Skeletal muscle satellite cell (primary cell): ENCODE measurements around the gene RB1. TPM values are rescaled to one million over a fixed set of nuclear protein-coding genes. Genes with fewer than 3 reads are reported as not detected.

Experiments used
- H3K27me3 ChIP-seq: 2 replicates; pipeline ENCODE4 v1.7.0; 2013; ENCODE audit warnings: low read length; ENCODE audit not compliant: control insufficient read depth, insufficient read depth
- H3K36me3 ChIP-seq: 2 replicates; pipeline ENCODE4 v1.7.0; 2013; ENCODE audit warnings: mild to moderate bottlenecking, control low read depth, low read length; ENCODE audit not compliant: insufficient read depth
- H3K4me1 ChIP-seq: 2 replicates; pipeline ENCODE4 v1.7.0; 2013; ENCODE audit warnings: low read length; ENCODE audit not compliant: control insufficient read depth, insufficient read depth
- H3K4me2 ChIP-seq: 2 replicates; pipeline ENCODE4 v1.7.0; 2013; ENCODE audit warnings: mild to moderate bottlenecking, low read length
- H3K4me3 ChIP-seq: 2 replicates; pipeline ENCODE4 v1.7.0; 2013; ENCODE audit warnings: low read length
- H3K9ac ChIP-seq: 2 replicates; pipeline ENCODE4 v1.7.0; 2013; ENCODE audit warnings: mild to moderate bottlenecking, low read depth, low read length, moderate library complexity
- H3K9me3 ChIP-seq: replicated peaks from 2 replicates; pipeline ENCODE4 v1.7.0; 2013; ENCODE audit warnings: mild to moderate bottlenecking, control low read depth, low read length
- small RNA-seq: library from RNA; depleted of rRNA; stranded (forward); fragments of <200 nt; gene quantifications from one replicate; pipeline ENCODE3, GENCODE V24; 2012

RB1 gene

GRCh38 chr13:48528720-48529119 lies 225.2 kb downstream of the RB1 start:
- Histone ChIP-seq H3K4me2 (no peak overlapping the region), H3K9me3 (no peaks in the 10 kb centered on the region), H3K27me3 (no peaks in the 10 kb centered on the region), H3K9ac (no peak overlapping the region), H3K4me1 (peaks cover 12% of the 10 kb centered on the region), H3K36me3 (no peaks in the 10 kb centered on the region), H3K4me3 (no peak overlapping the region)

GRCh38 chr13:48530833-48531232 lies 227.3 kb downstream of the RB1 start:
- Histone ChIP-seq H3K4me2 (no peak overlapping the region), H3K27me3 (no peaks in the 10 kb centered on the region), H3K4me1 (peaks cover 12% of the 10 kb centered on the region), H3K36me3 (no peaks in the 10 kb centered on the region), H3K4me3 (no peak overlapping the region), H3K9me3 (no peaks in the 10 kb centered on the region), H3K9ac (no peak overlapping the region)

Small RNAs within 50 kb of the gene (small RNA-seq; reads per million reads assigned to genes)
- gene RF00017 = not detected
